Cerebellar cortex (tissue), 1 donor: ENCODE measurements around the gene ARHGEF16.

ENCODE experiments used
- DNase-seq: peaks from one replicate; pipeline ENCODE4 v3.0.0-alpha.2; 2015; ENCODE audit warnings: low spot score

The ARHGEF16 gene

DNA sequence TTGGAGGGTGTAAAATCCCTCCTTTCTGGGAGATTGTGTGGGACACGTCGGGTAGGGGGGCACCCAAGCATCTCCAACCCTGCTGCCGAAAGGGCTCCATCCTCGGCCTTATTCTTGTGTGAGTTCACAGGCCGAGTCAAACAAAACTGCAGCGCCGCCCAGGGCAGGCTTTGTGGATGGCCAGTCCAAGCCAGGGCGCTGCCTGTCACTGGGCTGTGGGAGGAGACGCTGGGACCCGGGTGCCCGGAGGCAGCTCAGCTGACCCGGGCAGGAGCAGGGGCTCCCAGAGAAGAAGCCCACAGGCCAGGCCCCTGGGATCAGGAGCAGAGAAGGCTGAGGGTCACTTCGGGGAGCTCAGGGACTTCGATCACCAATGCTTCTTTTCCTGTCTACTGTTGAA lies 31.8 kb upstream of the ARHGEF16 start:
- no peak for DNase-seq

- DNase-seq = no peak
These were observed 31.1 kb upstream of the ARHGEF16 start for GRCh38 chr1:3423245-3423829.

DNA sequence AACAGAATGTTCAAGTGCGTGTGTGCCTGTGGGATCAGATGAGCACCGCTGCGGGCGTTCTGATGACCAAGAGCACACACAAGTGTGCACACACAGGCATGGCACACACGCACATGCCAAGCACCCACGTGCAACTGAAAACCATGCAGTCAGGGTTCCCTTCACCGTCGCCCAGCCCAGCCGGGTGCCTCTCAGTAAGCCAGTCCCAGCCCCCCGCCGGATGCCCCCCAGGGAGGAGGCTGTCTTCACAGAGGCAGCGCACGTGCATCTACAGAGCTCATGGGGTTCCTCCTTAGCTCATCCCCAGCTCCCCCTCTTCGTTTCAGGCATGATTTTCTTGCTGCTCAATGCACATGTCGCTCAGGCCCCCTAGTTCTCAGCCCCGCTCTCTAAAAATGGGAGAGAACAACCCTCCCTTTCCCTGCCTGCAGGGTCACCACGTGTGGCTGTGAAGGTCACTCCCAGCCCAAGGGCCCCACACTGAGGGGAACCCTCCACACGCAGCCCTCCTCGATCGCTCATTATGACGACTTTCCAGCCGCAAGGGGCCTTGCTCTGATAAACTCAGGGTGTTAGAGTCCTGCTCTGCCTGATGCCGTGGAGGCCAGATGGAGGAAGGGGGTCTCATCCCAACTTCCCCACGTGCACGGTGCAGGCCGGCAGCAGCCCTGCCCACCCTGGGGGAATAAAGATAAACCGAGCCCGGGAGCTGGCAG lies 30.4 kb upstream of the ARHGEF16 start:
- no peak for DNase-seq

- DNase-seq = no peak
These were observed 28.8 kb upstream of the ARHGEF16 start for GRCh38 chr1:3425486-3426215.

DNA sequence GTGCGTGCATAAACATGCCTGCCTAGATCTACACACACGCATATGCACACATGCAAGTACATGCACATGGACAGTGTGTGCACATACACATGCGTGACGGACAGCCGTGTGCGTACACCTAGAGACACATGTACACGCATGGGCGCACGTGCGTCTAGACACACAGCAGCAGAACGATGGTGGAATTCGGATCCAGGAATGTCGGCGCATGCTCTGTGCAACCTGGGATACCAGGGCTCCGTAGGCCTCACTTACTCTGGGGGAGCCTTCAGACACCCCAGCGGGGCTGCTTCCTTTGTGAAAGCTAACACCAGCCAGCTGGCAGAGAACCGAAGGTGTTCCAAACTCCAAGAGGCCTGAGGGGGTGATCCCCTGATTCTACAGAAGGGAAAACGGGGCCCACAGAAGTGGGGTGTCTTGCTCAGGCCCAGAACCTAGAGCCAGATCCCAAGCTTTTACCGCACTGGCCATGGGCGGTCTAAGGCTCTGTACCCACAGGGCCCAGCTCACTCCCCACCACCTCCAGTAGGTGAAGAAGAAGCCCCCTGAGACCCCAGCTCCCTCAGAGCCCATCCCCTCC lies 27.4 kb upstream of the ARHGEF16 start:
- no peak for DNase-seq

DNA sequence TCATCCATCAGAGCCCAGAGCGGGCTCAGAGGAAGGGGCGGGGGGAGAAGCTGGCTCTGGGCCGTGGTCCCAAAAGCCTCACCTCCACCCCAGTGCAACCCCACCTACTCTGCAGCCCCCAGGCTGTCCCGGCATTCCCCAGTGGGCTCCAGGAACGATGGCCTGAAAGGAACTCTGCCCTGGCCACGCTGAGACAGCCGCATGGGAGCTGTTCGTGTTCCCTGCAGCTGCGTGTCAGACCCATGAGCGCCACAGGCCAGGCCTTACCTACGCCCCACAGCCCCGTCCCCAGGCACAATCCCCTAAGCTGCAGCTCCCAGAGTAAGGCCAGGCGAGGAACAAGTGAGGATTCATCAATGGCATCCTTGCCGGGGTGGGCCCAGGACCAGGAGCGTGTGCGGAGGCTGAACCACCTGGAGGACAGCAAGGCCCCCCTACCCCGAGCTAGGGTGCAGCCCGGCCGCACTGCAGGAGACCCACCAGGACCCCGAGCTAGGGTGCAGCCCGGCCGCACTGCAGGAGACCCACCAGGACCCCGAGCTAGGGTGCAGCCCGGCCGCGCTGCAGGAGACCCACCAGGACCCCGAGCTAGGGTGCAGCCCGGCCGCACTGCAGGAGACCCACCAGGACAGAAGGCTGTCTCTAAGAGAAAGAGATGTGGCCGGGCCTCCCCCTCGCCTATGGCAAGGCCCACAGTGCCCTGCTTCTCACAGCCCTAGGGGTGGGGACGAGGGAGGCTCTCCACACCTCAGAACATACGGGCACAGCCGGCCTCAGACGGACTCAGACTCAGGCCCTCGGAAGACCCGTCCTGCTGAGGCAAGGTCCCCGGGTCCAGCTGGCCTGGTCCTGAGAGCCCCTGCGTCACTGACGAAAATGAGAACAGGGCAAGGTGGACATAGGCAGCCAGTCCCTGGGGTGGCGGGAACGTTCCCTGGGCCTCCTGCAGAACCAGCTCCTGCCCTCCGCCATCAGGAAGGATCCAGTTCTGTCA lies 26.5 kb upstream of the ARHGEF16 start:
- no peak for DNase-seq

DNA sequence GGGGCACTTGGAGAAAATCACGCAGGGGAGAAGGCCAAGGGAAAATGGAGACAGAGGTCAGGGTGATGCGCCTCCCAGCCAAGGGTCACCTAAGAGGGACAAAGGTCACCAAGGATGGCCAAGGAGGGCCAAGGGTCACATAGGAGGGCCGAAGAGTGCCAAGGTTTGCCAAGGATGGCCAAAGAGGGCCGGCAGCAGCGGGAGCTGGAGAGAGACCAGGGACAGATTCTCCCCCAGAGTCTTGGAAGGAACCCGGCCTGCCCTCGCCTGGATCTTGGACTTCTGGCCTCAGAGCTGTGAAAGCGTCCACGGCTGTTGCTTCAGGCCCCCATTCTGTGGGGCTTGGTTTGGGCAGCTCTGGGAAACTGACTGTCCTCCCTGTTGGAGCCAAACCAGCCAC lies 25.6 kb upstream of the ARHGEF16 start:
- no peak for DNase-seq

GRCh38 chr1:3429320-3429719 lies 25.1 kb upstream of the ARHGEF16 start:
- no peak for DNase-seq

DNA sequence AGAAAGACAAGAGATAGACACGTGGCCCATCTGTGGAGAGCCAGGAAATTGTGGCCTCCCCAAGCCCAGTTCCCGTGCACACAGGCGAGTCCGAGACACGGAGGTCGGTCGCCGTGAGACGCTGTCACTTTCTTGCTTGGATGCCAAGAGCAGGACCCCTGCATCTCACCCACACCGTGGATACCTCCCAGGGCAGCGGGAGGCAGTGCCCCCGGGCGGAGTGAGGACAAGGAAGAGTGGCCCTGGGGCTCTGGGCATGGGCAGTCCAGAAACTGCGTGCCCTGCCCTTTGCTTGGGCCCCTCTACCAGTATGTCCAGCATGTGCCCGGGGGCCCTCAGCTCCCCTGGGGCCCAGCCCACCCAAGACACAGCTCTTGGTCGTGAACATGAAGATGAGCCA lies 24.7 kb upstream of the ARHGEF16 start:
- DNase-seq = no peak

DNA sequence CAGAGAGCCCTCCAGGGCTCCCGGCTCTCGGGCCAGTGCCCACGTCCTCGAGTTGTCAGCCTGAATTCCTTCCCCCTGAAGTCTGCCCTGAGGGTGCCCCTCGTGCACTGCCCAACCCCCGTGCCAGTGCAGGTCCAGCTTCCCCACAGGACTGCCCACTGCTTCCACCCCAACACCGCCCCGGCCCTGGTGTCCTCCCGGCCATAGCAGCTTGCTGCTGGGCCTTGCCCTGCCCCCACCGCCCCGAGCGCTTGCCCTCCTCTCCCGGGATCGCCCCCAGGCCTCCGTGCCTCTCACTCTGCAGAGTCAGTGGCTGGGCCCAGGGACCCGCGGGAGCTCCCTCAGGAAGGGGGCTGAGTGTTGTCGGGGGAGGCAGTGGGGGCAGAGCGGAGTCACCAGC lies 24.1 kb upstream of the ARHGEF16 start:
- no peak for DNase-seq

GRCh38 chr1:3430820-3431219 lies 23.6 kb upstream of the ARHGEF16 start:
- DNase-seq = no peak

DNA sequence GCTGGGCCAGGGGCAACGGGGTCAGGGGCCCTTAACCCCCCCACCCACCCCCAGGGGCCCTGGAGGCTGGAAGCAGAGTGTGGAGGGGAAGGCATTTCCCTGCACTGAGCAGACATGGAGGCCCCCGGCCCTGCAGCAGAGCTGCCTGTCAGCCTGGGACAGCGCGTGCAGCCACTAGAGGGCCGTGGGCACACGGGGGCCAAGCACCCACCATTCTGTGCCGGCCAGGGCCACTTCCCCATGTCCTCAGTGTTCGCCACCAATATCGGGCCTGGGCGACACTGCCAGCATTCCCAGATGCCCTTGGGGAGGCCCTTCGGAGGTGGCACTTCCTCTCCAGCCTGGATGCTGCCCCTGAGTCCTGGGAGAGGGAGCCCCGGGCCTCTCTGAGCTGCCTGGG lies 23.2 kb upstream of the ARHGEF16 start:
- DNase-seq = no peak

GRCh38 chr1:3431686-3432085 lies 22.8 kb upstream of the ARHGEF16 start:
- DNase-seq = no peak

DNA sequence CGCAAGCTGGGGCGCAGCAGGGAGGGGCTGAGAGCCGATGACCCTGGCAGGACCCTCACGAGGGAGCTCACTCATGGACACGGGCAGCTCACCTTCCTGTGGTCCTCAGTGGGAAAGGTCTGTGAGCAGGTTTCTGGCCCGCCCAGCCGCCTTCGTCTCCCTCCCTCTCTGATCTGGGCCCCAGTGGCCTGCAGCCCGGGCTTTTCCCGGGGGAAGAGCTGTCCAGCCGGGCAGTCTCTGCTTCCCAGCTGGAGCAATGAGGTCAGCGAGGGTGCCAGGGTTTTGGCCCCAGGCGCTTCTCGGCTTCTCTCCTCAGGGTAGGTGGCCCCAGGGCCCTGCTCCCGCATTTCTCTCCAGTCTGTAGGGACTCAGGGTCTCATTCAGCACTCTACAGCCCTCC lies 22.2 kb upstream of the ARHGEF16 start:
- no peak for DNase-seq

DNA sequence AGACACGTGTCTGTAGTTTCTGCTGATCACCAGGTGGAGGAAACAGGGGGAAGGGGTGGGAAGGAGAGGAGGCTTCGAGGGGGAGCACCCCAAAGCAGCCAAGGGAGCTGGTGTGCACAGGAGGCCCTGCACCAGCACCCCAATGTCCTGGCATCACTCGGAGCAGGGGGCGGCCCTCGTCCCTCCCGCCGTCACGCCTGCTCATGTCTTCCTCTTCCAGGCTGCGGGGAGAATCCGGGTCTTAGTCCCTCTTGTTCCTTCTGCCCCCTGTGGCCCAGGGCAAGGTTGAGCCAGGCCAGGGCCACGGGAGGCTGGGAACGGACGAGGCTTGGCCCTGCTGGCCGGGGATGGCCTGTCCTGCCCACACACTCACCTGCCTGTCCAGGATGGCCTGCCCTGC lies 21.4 kb upstream of the ARHGEF16 start:
- DNase-seq = no peak

DNA sequence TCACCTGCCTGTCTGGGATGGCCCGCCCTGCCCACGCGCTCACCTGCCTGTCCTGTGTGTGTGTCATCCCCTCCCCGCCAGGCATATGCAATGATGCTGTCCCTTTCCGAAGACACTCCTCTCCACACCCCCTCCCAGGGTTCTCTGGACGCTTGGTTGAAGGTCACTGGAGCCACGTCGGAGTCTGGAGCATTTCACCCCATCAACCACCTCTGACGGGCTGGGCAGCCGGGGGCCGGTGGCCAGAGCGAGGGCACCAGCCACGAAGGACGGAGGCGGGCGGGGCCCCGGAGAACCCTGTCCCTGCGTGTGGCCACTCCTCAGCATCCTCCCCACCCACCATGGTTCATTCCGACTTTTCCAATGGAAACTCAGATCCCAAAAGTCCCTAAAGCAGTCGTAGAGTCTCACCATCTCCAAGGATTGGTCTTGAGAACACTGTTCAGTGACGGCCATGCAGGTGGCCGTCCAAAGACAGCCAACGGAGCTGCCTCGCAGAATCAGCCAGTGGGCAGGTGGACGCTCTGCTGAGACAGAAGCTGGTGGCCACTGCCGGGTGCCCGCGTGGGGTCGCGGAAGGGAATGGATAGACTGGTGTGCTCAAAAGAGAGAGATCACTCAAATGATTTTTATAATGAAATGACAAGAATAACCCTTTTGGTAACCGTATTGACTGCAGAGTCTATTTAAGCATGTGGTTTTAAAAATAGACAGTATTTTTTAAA lies 20.7 kb upstream of the ARHGEF16 start:
- DNase-seq = no peak

DNA sequence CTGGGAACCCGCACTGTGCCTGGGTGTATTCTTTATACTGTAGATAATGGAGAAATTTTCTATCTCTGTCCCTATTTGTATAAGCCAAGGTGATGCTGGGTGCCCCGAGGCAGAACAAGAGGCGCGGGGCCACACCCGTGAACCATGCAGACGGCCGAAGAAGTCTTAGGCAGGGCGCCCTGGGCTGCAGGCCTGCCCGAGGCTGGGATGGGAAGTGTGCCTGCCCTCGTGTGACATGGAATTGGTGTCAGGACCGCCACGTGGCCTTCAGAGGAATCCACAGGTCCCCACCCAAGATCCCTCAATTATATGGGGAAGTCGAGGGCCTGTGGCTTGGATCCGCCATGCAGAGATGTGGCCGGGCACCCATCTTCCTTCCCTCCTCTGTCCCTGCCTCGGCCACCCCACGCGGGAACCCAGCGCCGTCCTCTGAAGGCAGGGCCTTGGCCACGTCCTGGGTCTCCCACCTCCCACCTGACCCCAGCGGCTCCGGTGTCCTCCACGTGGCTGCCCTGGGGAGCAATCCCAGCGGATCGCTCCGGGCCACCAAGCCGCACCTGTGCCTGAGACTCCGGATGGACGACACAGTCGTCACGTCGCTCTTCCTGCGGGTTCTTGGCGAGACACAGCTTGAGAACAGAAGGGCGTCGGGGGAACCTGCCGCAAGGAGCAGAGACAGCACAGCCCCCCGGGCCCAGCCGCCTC lies 19.9 kb upstream of the ARHGEF16 start:
- DNase-seq = no peak

DNA sequence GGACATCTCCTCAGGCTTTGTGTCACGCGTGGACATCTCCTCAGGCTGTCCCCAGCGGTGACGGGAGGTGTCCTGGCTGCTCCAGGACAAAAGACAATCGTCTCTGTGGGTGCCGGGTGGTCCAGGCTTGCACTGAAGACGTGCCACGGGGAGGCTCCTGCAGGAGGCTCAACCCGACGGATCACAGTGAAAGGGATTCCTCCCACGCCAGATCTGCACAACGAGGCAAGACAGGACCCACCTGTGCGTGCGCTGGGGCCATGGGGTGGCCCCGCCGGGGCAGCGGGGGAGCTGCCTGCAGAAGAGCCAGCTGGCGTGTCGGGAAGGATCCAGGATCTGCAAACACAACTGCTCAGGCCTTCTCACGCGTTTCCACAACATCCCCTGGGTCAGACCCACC lies 18.8 kb upstream of the ARHGEF16 start:
- DNase-seq = no peak

GRCh38 chr1:3436451-3436850 lies 18.0 kb upstream of the ARHGEF16 start:
- DNase-seq = no peak

DNA sequence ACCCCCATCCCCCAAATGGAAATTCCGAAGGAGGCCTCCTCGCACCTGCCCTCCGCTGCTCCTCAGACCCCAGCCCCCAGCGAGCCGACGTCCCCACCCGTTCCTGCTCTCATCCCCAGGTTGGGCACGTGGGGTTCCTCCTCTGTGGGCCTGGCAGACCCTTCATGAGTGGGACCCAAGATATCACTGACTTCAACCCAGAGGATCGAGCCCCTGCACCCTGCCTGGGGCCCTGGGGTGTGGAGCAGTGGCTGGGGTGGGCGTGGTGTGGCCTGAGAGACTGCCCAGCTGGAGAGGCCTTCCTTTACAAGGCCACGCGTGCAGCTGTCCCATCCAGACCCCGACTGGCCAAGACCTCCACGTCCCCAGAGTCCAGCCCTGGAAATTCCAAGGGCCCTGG lies 17.6 kb upstream of the ARHGEF16 start:
- no peak for DNase-seq
